GM23338 (cell line): ENCODE data around the gene ACSS3. TPM values are rescaled to one million over a fixed set of nuclear protein-coding genes. Genes with fewer than 3 reads are reported as not detected.

Experiments
- ATAC-seq: fragments of 200-7000 bp; cut with Tn5 transposase; 3 replicates; pipeline ENCODE4 v1.9.1; 2020
- DNase-seq: peaks from one replicate; pipeline ENCODE4 v3.0.0-alpha.2; 2015; ENCODE audit warnings: low spot score
- H2AFZ ChIP-seq: fragments of 200-600 bp; sonication (generic); 2 replicates; pipeline ENCODE4 v1.8.0; 2016; ENCODE audit warnings: antibody characterized with exemption, mild to moderate bottlenecking, moderate library complexity
- H3F3A ChIP-seq: fragments of 200-600 bp; sonication (generic); replicated peaks from 2 replicates; pipeline ENCODE4 v1.8.0; 2017; ENCODE audit warnings: antibody characterized with exemption, mixed run types, low read depth
- H3K27ac ChIP-seq: fragments of 200-600 bp; sonication (generic); 2 replicates; pipeline ENCODE4 v1.6.1; 2016; ENCODE audit warnings: low read depth
- H3K27me3 ChIP-seq: fragments of 200-600 bp; sonication (generic); 2 replicates; pipeline ENCODE4 v1.8.0; 2016; ENCODE audit warnings: mild to moderate bottlenecking, mixed run types, moderate library complexity; ENCODE audit not compliant: insufficient read depth
- H3K36me3 ChIP-seq: fragments of 200-600 bp; sonication (generic); 2 replicates; pipeline ENCODE4 v1.8.0; 2016; ENCODE audit warnings: mild to moderate bottlenecking; ENCODE audit not compliant: insufficient read depth
- H3K4me1 ChIP-seq: fragments of 200-600 bp; sonication (generic); 2 replicates; pipeline ENCODE4 v1.8.0; 2016; ENCODE audit warnings: mild to moderate bottlenecking, moderate library complexity; ENCODE audit not compliant: insufficient read depth
- H3K4me2 ChIP-seq: fragments of 200-600 bp; sonication (generic); 2 replicates; pipeline ENCODE4 v1.7.1; 2017; ENCODE audit warnings: mixed run types
- H3K4me3 ChIP-seq: fragments of 200-600 bp; sonication (generic); 2 replicates; pipeline ENCODE4 v1.6.1; 2016; ENCODE audit warnings: mixed run types
- H3K79me2 ChIP-seq: fragments of 200-600 bp; sonication (generic); replicated peaks from 2 replicates; pipeline ENCODE4 v1.8.0; 2017; ENCODE audit warnings: mild to moderate bottlenecking; ENCODE audit not compliant: insufficient read depth
- H3K9me2 ChIP-seq: fragments of 200-600 bp; sonication (generic); 2 replicates; pipeline ENCODE4 v1.8.0; 2017; ENCODE audit not compliant: insufficient read depth
- H4K20me1 ChIP-seq: fragments of 200-600 bp; sonication (generic); replicated peaks from 2 replicates; pipeline ENCODE4 v1.8.0; 2017; ENCODE audit warnings: mild to moderate bottlenecking; ENCODE audit not compliant: insufficient read depth
- H3K27ac Mint-ChIP-seq: 2 replicates; pipeline ENCODE4 v1.8.0; 2020; ENCODE audit warnings: inconsistent platforms, mild to moderate bottlenecking, moderate library complexity, mixed read lengths
- H3K27me3 Mint-ChIP-seq: 3 replicates; pipeline ENCODE4 v1.8.0; 2022; ENCODE audit warnings: low read depth, mild to moderate bottlenecking, moderate library complexity, mixed read lengths, inconsistent platforms; ENCODE audit not compliant: insufficient read depth, poor library complexity
- H3K36me3 Mint-ChIP-seq: 3 replicates; pipeline ENCODE4 v1.8.0; 2021; ENCODE audit warnings: low read depth, mild to moderate bottlenecking, inconsistent platforms, moderate library complexity, mixed read lengths
- H3K4me1 Mint-ChIP-seq: 3 replicates; pipeline ENCODE4 v1.8.0; 2020; ENCODE audit warnings: mild to moderate bottlenecking, inconsistent platforms, mixed read lengths
- H3K4me3 Mint-ChIP-seq: 3 replicates; pipeline ENCODE4 v1.8.0; 2021; ENCODE audit warnings: moderate library complexity, mild to moderate bottlenecking, inconsistent platforms, mixed read lengths
- H3K9me3 Mint-ChIP-seq: 3 replicates; pipeline ENCODE4 v1.8.0; 2020; ENCODE audit warnings: moderate library complexity, mild to moderate bottlenecking, inconsistent platforms, mixed read lengths
- CREB1 ChIP-seq: fragments of 250-450 bp; sonication (Bioruptor Pico); IDR thresholded peaks from 2 replicates; pipeline ENCODE4 v1.5.0; 2020; ENCODE audit warnings: low read depth, mild to moderate bottlenecking, moderate library complexity
- CTCF ChIP-seq, 2 experiments: fragments of 200-600 bp in 1 of 2; sonication (generic) in 1 of 2; conservative IDR thresholded peaks; 2 replicates each; pipeline versions ENCODE4 v1.5.1 to v1.6.1; 2016 to 2017; ENCODE audit warnings: antibody characterized with exemption in 2 of 2, low read depth in 2 of 2, mild to moderate bottlenecking in 2 of 2, moderate library complexity in 1 of 2
- EZH2 ChIP-seq: fragments of 200-600 bp; sonication (generic); IDR thresholded peaks from one replicate; pipeline ENCODE4 v1.8.0; 2017; ENCODE audit warnings: antibody characterized with exemption, mild to moderate bottlenecking, low read depth; ENCODE audit not compliant: unreplicated experiment
- EZH2phosphoT487 ChIP-seq: fragments of 200-600 bp; sonication (generic); IDR thresholded peaks from one replicate; pipeline ENCODE4 v1.8.1; 2018; ENCODE audit warnings: antibody characterized with exemption; ENCODE audit not compliant: unreplicated experiment
- JUNB ChIP-seq: IDR thresholded peaks from one replicate; pipeline ENCODE4 v1.6.1; 2016; ENCODE audit warnings: antibody characterized with exemption; ENCODE audit not compliant: unreplicated experiment
- NANOG ChIP-seq: IDR thresholded peaks from 2 replicates; pipeline ENCODE4 v1.6.1; 2016; ENCODE audit warnings: antibody characterized with exemption, borderline replicate concordance
- POLR2AphosphoS5 ChIP-seq: IDR thresholded peaks from 2 replicates; pipeline ENCODE4 v1.6.1; 2016; ENCODE audit warnings: antibody characterized with exemption, low read depth
- STAT1 ChIP-seq: IDR thresholded peaks from one replicate; pipeline ENCODE4 v1.6.1; 2016; ENCODE audit warnings: antibody characterized with exemption; ENCODE audit not compliant: unreplicated experiment
- ZNF114 ChIP-seq: fragments of 250-450 bp; sonication (Bioruptor Pico); IDR thresholded peaks from 2 replicates; pipeline ENCODE4 v1.5.0; 2020; ENCODE audit warnings: mild to moderate bottlenecking, moderate library complexity
- ZNF331 ChIP-seq: fragments of 250-450 bp; sonication (Bioruptor Pico); IDR thresholded peaks from 2 replicates; pipeline ENCODE4 v1.5.0; 2020; ENCODE audit warnings: low read depth, mild to moderate bottlenecking, moderate library complexity
- ZNF462 ChIP-seq: fragments of 250-450 bp; sonication (Bioruptor Pico); IDR thresholded peaks from 2 replicates; pipeline ENCODE4 v1.5.0; 2020; ENCODE audit warnings: mild to moderate bottlenecking, moderate library complexity
- polyA plus RNA-seq: library from polyadenylated mRNA; unstranded; fragments of >200 nt; fragmentation: Nextera tagmentation; extraction: Ambion mirVana; gene quantifications from 2 replicates; pipeline ENCODE4 v1.2.1, GENCODE V29; 2016
- total RNA-seq: library from RNA; depleted of rRNA; stranded (reverse); fragments of >200 nt; shearing (Covaris generic); gene quantifications from 2 replicates; pipeline ENCODE4 v1.2.3, GENCODE V29; 2014
- TF ChIP-seq, protein P1 (sequence below): IDR thresholded peaks from 2 replicates; pipeline ENCODE4 v1.6.1; 2016; ENCODE audit warnings: antibody characterized with exemption
- TF ChIP-seq, protein P2 (sequence below): IDR thresholded peaks from one replicate; pipeline ENCODE4 v1.6.1; 2018; ENCODE audit warnings: antibody characterized with exemption; ENCODE audit not compliant: unreplicated experiment

ACSS3 gene
- total and polyA plus RNA-seq, 2 experiments from 2014 or later: 7.4 to 28.9 TPM

- H3K4me3 Mint-ChIP-seq: no peak overlapping the region
- Histone ChIP-seq H3K36me3 (no peaks in the 10 kb centered on the region), H3K4me2 (no peak overlapping the region), H3K79me2 (no peaks in the 10 kb centered on the region), H3F3A (no peaks in the 10 kb centered on the region), H2AFZ (no peak overlapping the region), H3K27me3 (no peaks in the 10 kb centered on the region), H3K9me2 (no peaks in the 10 kb centered on the region), H4K20me1 (no peaks in the 10 kb centered on the region), H3K4me3 (no peak overlapping the region), H3K4me1 (no peaks in the 10 kb centered on the region; the same call in 1 of the 2 replicates), H3K27ac (no peak overlapping the region)
- no peak overlapping the region for H3K27ac Mint-ChIP-seq
- TF ChIP-seq EZH2phosphoT487 (no peak), JUNB (no peak), EZH2 (no peak), POLR2AphosphoS5 (no peak), ZNF331 (CRISPR knock-in tag) (no peak), CREB1 (CRISPR knock-in tag) (no peak), NANOG (no peak), CTCF (conservative IDR thresholded peaks at IDR 0.05; ENCODE audit: low read depth in 2 of 2) (no peak), ZNF462 (CRISPR knock-in tag) (no peak), STAT1 (no peak), ZNF114 (no peak)
- TF ChIP-seq, protein P1, sequence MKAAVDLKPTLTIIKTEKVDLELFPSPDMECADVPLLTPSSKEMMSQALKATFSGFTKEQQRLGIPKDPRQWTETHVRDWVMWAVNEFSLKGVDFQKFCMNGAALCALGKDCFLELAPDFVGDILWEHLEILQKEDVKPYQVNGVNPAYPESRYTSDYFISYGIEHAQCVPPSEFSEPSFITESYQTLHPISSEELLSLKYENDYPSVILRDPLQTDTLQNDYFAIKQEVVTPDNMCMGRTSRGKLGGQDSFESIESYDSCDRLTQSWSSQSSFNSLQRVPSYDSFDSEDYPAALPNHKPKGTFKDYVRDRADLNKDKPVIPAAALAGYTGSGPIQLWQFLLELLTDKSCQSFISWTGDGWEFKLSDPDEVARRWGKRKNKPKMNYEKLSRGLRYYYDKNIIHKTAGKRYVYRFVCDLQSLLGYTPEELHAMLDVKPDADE: no peak
- TF ChIP-seq, protein P2, sequence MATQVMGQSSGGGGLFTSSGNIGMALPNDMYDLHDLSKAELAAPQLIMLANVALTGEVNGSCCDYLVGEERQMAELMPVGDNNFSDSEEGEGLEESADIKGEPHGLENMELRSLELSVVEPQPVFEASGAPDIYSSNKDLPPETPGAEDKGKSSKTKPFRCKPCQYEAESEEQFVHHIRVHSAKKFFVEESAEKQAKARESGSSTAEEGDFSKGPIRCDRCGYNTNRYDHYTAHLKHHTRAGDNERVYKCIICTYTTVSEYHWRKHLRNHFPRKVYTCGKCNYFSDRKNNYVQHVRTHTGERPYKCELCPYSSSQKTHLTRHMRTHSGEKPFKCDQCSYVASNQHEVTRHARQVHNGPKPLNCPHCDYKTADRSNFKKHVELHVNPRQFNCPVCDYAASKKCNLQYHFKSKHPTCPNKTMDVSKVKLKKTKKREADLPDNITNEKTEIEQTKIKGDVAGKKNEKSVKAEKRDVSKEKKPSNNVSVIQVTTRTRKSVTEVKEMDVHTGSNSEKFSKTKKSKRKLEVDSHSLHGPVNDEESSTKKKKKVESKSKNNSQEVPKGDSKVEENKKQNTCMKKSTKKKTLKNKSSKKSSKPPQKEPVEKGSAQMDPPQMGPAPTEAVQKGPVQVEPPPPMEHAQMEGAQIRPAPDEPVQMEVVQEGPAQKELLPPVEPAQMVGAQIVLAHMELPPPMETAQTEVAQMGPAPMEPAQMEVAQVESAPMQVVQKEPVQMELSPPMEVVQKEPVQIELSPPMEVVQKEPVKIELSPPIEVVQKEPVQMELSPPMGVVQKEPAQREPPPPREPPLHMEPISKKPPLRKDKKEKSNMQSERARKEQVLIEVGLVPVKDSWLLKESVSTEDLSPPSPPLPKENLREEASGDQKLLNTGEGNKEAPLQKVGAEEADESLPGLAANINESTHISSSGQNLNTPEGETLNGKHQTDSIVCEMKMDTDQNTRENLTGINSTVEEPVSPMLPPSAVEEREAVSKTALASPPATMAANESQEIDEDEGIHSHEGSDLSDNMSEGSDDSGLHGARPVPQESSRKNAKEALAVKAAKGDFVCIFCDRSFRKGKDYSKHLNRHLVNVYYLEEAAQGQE: no peak
- no peaks in the 10 kb centered on the region for H3K9me3 Mint-ChIP-seq
- ATAC-seq (no peak), DNase-seq (no peak)
- H3K36me3 Mint-ChIP-seq: no peaks in the 10 kb centered on the region
- H3K4me1 Mint-ChIP-seq: peaks cover 10% of the 10 kb centered on the region; the same call in 2 of the 3 replicates
- no peaks in the 10 kb centered on the region for H3K27me3 Mint-ChIP-seq
Measured at GRCh38 chr12:81224626-81225025, 146.7 kb downstream of the ACSS3 start.
